PC-9 (cell line): Measurements from ENCODE around the gene ADGRD1. TPM values are rescaled to one million over a fixed set of nuclear protein-coding genes. Genes with fewer than 3 reads are reported as not detected.

ENCODE experiments used
- BruUV-seq: library from RNA; stranded (reverse); fragments of 400-500 nt; replicated peaks from 2 replicates; lab custom pipeline; 2021; lab: Mats Ljungman, UMichigan
- CTCF ChIA-PET: fragments of 300-600 bp; sonication (Branson Sonifier 250); formaldehyde crosslinking; loops from one replicate; lab custom pipeline; 2022; ENCODE audit warnings: antibody characterized with exemption; lab: Charles Lee
- POLR2A ChIA-PET: fragments of 300-600 bp; sonication (Branson Sonifier 250); formaldehyde crosslinking; loops from one replicate; lab custom pipeline; 2022; ENCODE audit warnings: antibody characterized with exemption; ENCODE audit not compliant: unreplicated experiment; lab: Charles Lee
- DNase-seq, 2 experiments: peaks; one replicate each; pipeline versions ENCODE4 v3.0.0 to v3.0.0-alpha.2; 2015 to 2022; ENCODE audit warnings: mixed read lengths in 1 of 2
- H2AFZ ChIP-seq: fragments of 200-600 bp; sonication (generic); 2 replicates; pipeline ENCODE4 v1.8.1; 2017; ENCODE audit warnings: antibody characterized with exemption
- H3F3A ChIP-seq: fragments of 200-600 bp; sonication (generic); 2 replicates; pipeline ENCODE4 v1.8.1; 2017; ENCODE audit warnings: antibody characterized with exemption, mild to moderate bottlenecking, low read depth; ENCODE audit not compliant: insufficient read depth
- H3K27ac ChIP-seq: fragments of 200-600 bp; sonication (generic); 2 replicates; pipeline ENCODE4 v1.6.1; 2016; ENCODE audit warnings: mixed run types
- H3K27me3 ChIP-seq: fragments of 200-600 bp; sonication (generic); 2 replicates; pipeline ENCODE4 v1.6.1; 2016; ENCODE audit warnings: low read depth, mixed run types; ENCODE audit not compliant: insufficient read depth
- H3K36me3 ChIP-seq: fragments of 200-600 bp; sonication (generic); 2 replicates; pipeline ENCODE4 v1.6.1; 2016; ENCODE audit warnings: low read depth, mixed run types
- H3K4me1 ChIP-seq: fragments of 200-600 bp; sonication (generic); replicated peaks from 2 replicates; pipeline ENCODE4 v1.6.1; 2016; ENCODE audit warnings: mixed run types; ENCODE audit not compliant: insufficient read depth
- H3K4me2 ChIP-seq: fragments of 200-600 bp; sonication (generic); 2 replicates; pipeline ENCODE4 v1.6.1; 2017; ENCODE audit warnings: mixed run types
- H3K4me3 ChIP-seq: fragments of 200-600 bp; sonication (generic); 2 replicates; pipeline ENCODE4 v1.6.1; 2016; ENCODE audit warnings: mixed run types
- H3K79me2 ChIP-seq: fragments of 200-600 bp; sonication (generic); 2 replicates; pipeline ENCODE4 v1.6.1; 2017; ENCODE audit warnings: low read depth, mixed run types
- H3K9me2 ChIP-seq: fragments of 200-600 bp; sonication (generic); 2 replicates; pipeline ENCODE4 v1.8.1; 2017; ENCODE audit warnings: mild to moderate bottlenecking; ENCODE audit not compliant: insufficient read depth
- H3K9me3 ChIP-seq: fragments of 200-600 bp; sonication (generic); 2 replicates; pipeline ENCODE4 v1.8.1; 2016; ENCODE audit warnings: low read depth; ENCODE audit not compliant: insufficient read depth
- H4K20me1 ChIP-seq: fragments of 200-600 bp; sonication (generic); 2 replicates; pipeline ENCODE4 v1.8.1; 2017; ENCODE audit not compliant: insufficient read depth
- CTCF ChIP-seq: fragments of 200-600 bp; sonication (generic); conservative IDR thresholded peaks from 2 replicates; pipeline ENCODE4 v1.6.1; 2017; ENCODE audit warnings: mixed run types, antibody characterized with exemption, mild to moderate bottlenecking, moderate library complexity
- EZH2 ChIP-seq: fragments of 200-600 bp; sonication (generic); IDR thresholded peaks from 2 replicates; pipeline ENCODE4 v1.8.0; 2017; ENCODE audit warnings: antibody characterized with exemption, low read depth
- intact Hi-C: fragments of 100-400 bp; cut with micrococcal nuclease; formaldehyde crosslinking; loops from one replicate; pipeline ENCODE4 v1.10.0; 2022; ENCODE audit not compliant: unreplicated experiment
- total RNA-seq: library from RNA; stranded (reverse); gene quantifications from 2 replicates; pipeline ENCODE4 v1.2.3, GENCODE V29; 2021

Gene ADGRD1
- total RNA-seq, 1 experiment from 2014 or later, result not detected

- H4K20me1 ChIP-seq, result no peaks in the 10 kb centered on the region
- no peak for DNase-seq
- no peaks in the 10 kb centered on the region for H3K36me3 ChIP-seq
- H3K27me3 ChIP-seq, result peaks cover 7% of the 10 kb centered on the region
- H3F3A ChIP-seq, result no peaks in the 10 kb centered on the region
- no peaks in the 10 kb centered on the region for H3K9me2 ChIP-seq
- BruUV-seq, result no TSS peak
- no peak overlapping the region for H3K4me2 ChIP-seq
- H3K4me1 ChIP-seq, result no peaks in the 10 kb centered on the region
- H3K4me3 ChIP-seq, result no peak overlapping the region
- TF ChIP-seq CTCF (no peak), EZH2 (no peak)
- H3K9me3 ChIP-seq, result no peaks in the 10 kb centered on the region
- no peak overlapping the region for H2AFZ ChIP-seq
- CTCF ChIA-PET, result no interaction called here
- intact Hi-C loops, result no loop called here
- POLR2A ChIA-PET, result no interaction called here
- no peak overlapping the region for H3K27ac ChIP-seq
- no peaks in the 10 kb centered on the region for H3K79me2 ChIP-seq
Observed at GRCh38 chr12:131189781-131190180, 236.1 kb downstream of the ADGRD1 start.

- TF ChIP-seq EZH2 (no peak), CTCF (no peak)
- Histone ChIP-seq H3K4me2 (no peak overlapping the region), H2AFZ (no peak overlapping the region), H3K9me2 (no peaks in the 10 kb centered on the region), H4K20me1 (no peaks in the 10 kb centered on the region), H3F3A (no peaks in the 10 kb centered on the region), H3K27ac (no peak overlapping the region), H3K4me3 (no peak overlapping the region), H3K9me3 (no peaks in the 10 kb centered on the region), H3K27me3 (peaks cover 7% of the 10 kb centered on the region), H3K36me3 (no peaks in the 10 kb centered on the region), H3K79me2 (no peaks in the 10 kb centered on the region), H3K4me1 (no peaks in the 10 kb centered on the region)
- CTCF ChIA-PET, result no interaction called here
- intact Hi-C loops, result no loop called here
- no peak for DNase-seq
- no TSS peak for BruUV-seq
- POLR2A ChIA-PET, result no interaction called here
Observed at GRCh38 chr12:131190965-131191364, 237.3 kb downstream of the ADGRD1 start.

Other genes starting within 250 kb of the ADGRD1 start
- not detected in 2 replicates for gene RIMBP2, start 237.6 kb upstream of the ADGRD1 start, total RNA-seq
- gene STX2, start 114.7 kb upstream of the ADGRD1 start, total RNA-seq, result 8.2 and 9.7 TPM in 2 replicates
- gene RAN, start 81.8 kb upstream of the ADGRD1 start, total RNA-seq, result 894 and 1,079 TPM in 2 replicates